Inflammatory macrophage (primary cell): ENCODE measurements around the gene FUT7.

ENCODE experiments used
- DNase-seq, 2 donors: peaks; one replicate each; pipeline ENCODE4 v3.0.0-alpha.2; 2020 to 2022
- total RNA-seq, 18 experiments: gene quantifications; one replicate each; lab custom pipeline; 2026; ENCODE audit warnings: mixed read lengths in 6 of 18, inconsistent platforms in 2 of 18; lab: John Stamatoyannopoulos, UW

Gene FUT7, protein sequence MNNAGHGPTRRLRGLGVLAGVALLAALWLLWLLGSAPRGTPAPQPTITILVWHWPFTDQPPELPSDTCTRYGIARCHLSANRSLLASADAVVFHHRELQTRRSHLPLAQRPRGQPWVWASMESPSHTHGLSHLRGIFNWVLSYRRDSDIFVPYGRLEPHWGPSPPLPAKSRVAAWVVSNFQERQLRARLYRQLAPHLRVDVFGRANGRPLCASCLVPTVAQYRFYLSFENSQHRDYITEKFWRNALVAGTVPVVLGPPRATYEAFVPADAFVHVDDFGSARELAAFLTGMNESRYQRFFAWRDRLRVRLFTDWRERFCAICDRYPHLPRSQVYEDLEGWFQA
- 0 to 1.9 (median 0.43) reads per million in 18 experiments for total RNA-seq

- DNase-seq = peak; percentile 23 to 48
Observed at GRCh38 chr9:137031904-137032640, at the start of gene FUT7. Gene FUT7, minus strand, starts transcription at chr9:137032088. Its CDS starts 97 bp downstream, at chr9:137031991.

DNA sequence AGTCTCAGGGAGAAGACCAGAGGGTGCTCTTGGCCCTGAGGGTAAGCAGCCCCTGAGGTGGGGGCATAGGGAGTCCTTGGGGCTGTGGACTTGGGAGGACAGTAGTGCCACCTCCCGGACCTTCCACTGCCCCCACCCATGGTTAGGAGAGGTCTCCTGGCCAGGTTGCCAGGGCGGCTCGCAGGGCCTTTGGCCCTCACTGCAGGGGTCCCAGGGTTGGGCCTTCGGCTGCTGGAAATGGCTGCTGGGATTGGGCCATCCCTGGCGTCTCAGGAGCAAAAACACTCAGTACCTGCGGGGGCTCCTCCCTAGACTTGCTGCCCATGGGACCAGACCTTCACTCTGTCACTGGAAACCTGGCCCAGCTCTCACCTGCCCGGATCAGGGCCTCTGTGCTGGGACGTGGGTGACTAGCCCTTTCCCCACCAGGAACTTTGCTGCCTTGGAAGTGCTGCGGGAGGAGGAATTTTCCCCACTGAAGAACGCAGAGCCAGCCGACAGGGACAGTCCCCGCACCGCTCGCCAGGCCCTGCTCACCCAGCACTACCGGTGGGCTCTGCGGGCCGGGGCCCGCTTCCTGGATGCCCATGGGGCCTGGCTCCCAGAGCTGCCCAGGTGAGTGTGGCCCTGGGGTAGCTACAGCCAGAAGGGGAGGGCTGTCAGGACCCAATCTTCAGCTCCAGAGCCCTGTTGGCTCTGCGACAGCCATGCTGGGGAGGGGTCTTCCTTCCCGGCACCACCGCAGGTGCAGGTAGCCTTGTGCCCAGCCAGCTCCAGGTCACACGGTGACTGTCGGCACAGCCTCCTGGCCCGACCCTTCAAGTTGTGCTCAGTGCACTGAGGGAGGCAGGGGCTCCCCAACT, 48.6 kb upstream of the FUT7 start:
- no peak for DNase-seq

DNA sequence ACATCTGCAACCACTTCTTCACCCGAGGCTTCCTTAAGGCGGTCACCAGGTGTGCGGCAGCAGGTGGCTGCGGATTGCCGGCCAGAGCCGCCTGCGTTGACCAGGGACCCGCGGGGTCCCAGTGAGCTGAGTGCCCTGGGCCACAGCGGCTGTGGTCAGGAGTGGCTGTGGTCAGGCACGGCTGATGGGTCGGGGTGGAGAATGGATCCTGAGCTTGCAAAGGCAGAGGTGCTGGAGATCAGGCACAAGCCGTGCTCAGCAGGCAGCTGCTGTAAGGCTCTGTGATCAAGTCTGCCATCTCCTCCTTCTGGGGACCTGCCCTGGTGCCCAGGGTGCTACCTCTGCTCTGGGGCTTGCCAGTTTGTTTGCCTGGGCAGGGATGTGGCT, 47.5 kb upstream of the FUT7 start:
- DNase-seq = no peak

- DNase-seq = no peak
Observed at GRCh38 chr9:137078701-137079400, 47.0 kb upstream of the FUT7 start.

- peak; percentile 5 to 35 for DNase-seq
Observed at GRCh38 chr9:137077758-137078693, 46.1 kb upstream of the FUT7 start.

DNA sequence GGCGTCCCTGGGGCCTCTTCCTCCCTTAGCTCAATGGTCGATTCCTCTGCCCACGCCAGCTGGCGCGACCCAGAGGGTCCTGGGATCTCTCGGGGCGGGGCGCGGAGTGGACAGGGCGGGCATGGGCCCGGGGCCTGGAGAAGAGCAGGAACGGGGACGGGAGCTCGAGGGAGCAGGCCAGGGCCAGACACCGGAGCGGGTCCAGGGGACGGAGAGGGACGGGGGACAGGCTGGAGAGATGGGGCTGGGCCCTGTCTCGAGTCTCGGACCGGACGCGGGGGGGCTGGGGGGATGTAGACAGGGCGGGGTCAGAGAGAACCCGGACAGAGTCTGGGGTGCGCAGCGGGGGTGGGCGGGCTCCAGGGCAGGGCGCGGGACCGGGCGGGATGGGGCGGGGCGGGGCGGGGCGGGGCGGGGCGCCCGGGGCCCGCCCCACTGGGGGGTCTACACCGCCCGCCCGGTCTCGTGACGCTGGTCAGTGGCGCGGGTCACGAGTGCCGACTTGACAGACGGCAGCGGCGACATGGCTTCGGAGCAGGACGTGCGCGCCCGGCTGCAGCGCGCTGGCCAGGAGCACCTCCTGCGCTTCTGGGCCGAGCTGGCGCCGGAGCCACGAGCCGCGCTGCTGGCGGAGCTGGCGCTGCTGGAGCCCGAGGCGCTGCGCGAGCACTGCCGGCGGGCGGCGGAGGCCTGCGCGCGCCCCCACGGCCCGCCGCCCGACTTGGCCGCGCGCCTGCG, 45.3 kb upstream of the FUT7 start, which contains the start of gene UAP1L1:
UAP1L1 (plus strand) TSS at position 508 of the 738 bp plus-strand sequence; CDS start at position 524, 16 bp downstream.
- peak; percentile 78 to 93 for DNase-seq

GRCh38 chr9:137076636-137077009, 44.7 kb upstream of the FUT7 start:
- no peak for DNase-seq

GRCh38 chr9:137075275-137075775, 43.4 kb upstream of the FUT7 start:
- DNase-seq = peak; percentile 64 to 67

GRCh38 chr9:137074657-137075274, 42.9 kb upstream of the FUT7 start:
- DNase-seq = no peak

DNA sequence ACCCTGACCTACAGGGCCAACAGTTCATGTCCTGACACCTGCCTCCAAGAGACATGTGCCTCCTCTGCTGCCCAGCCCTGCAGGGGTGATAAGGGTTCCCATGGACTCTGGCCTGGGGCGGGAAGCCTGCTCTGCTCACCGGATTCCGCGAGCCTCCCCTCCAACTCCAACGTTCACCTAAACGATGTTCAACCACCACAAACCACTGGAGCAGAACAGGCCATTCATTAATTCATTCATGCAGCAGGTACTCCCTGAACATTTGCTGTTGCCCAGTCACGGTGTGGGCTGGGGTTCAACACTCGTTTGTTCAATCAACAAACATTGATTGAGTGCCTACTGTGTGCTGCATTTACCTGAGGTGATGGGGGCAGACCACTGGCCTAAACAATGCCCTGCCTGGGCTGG, 42.1 kb upstream of the FUT7 start:
- no peak for DNase-seq

DNA sequence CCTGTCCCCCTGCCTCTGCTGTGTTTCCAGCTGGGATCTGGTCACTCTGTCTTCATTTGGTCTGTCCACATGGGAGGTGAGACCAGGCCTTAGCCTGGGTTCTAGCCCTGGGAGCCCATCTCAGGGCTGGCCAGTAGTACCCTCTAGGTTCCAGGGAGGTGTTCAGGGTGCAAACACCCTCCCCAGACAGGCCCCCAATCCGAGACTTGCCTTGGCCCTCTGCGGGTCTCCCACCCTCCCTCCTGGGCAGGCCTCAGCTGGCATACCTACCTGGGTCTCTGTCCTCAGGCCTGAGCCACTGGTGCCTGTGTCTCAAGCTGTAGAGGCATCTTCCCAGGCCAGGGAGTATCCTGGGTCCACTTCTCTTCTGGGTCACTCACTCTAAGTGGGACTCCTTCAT, 39.4 kb upstream of the FUT7 start:
- no peak for DNase-seq

- peak; percentile 25 to 56 for DNase-seq
Observed at GRCh38 chr9:137070906-137071275, 39.0 kb upstream of the FUT7 start.

GRCh38 chr9:137070201-137070905, 38.5 kb upstream of the FUT7 start, which contains the start of gene SAPCD2:
Gene SAPCD2, minus strand, starts transcription at chr9:137070557. Its CDS starts 97 bp downstream, at chr9:137070460.
- peak; percentile 94 for DNase-seq

- no peak for DNase-seq
Observed at GRCh38 chr9:137069508-137070091, 37.7 kb upstream of the FUT7 start.

DNA sequence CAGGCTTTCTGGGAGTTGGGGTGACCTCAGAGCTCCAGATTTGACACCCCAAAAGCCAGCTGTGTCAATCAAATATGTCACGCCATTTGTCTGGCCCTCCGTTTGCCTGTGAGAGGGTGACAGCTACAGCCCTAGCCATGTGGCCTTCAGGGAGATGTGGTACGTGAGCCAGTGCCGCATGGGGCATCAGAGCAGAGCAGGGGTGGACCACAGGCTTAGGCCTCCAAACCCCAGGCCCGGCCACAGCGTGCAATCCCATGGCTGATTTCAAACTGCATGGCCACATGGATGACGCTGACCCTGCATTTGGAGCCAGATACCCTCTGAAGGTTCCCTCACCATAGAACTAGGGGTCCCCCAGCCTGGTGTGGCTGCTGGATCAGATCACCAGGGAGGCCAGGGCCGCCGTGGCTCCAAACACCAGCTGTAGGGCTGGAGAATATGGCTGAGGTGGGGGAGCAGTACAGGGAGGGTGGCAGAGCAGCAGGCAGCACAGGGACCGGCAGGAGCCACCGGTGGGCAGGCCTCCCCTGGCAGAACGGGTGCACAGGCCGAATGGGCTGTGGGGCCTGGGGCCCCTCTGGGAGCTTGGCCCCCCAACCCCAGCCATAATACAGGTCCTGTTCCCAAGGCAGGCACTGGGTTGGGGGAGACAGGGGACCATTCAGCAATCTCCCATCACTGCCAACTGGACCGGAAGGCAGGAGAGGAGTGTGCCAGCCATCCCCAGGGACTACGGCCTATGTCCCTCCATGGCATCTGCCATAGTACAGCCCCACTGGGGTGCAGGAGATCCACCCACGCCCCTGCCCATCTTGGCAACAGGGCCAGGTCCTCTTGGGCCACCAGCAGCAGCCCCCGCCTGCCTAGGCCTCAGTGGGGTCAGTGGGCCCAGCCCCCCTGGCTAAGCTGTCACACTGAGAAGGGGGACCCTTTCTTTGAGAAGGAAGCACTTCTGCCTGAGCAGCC, 36.9 kb upstream of the FUT7 start:
- no peak for DNase-seq

GRCh38 chr9:137067860-137068538, 36.1 kb upstream of the FUT7 start:
- DNase-seq = peak; percentile 81 to 82
